Measurements from ENCODE around the gene HAGHL.

- TF ChIP-seq CTCF (conservative IDR thresholded peaks at IDR 0.05; ENCODE audit: low read depth, low read length) (no peak), EZH2 (IDR thresholded peaks at IDR 0.05; ENCODE audit: borderline replicate concordance, low read depth, low read length, poor library complexity, severe bottlenecking) (no peak)
These were observed 49.9 kb downstream of the HAGHL start for GRCh38 chr16:776824-777223.

All from A673 (cell line).